Upper lobe of right lung (tissue), 1 donor: ENCODE results near the gene ELAC2. TPM values are rescaled to one million over a fixed set of nuclear protein-coding genes. Genes with fewer than 3 reads are reported as not detected.
A peak's percentile ranks its signal among the peaks of the same experiment; 100 is the strongest.

ENCODE experiments used
- ATAC-seq: fragments of 200-7000 bp; cut with Tn5 transposase; one replicate; pipeline ENCODE4 v1.9.1; 2020; ENCODE audit warnings: mild to moderate bottlenecking, moderate library complexity
- DNase-seq: peaks from one replicate; pipeline ENCODE4 v3.0.0-alpha.2; 2020
- H3K27ac ChIP-seq: fragments of 200-600 bp; one replicate; pipeline ENCODE4 v1.8.0; 2022
- H3K27me3 ChIP-seq: fragments of 200-600 bp; one replicate; pipeline ENCODE4 v1.8.0; 2022; ENCODE audit warnings: mild to moderate bottlenecking
- H3K36me3 ChIP-seq: fragments of 200-600 bp; one replicate; pipeline ENCODE4 v1.8.0; 2022
- H3K4me1 ChIP-seq: fragments of 200-600 bp; one replicate; pipeline ENCODE4 v1.8.0; 2022
- H3K4me3 ChIP-seq: fragments of 200-600 bp; one replicate; pipeline ENCODE4 v1.8.0; 2022; ENCODE audit warnings: mild to moderate bottlenecking
- H3K9me3 ChIP-seq: fragments of 200-600 bp; one replicate; pipeline ENCODE4 v1.8.0; 2022
- intact Hi-C: fragments of 100-400 bp; cut with DNase I; formaldehyde crosslinking; loops from one replicate; pipeline ENCODE4 v1.11.0; 2022
- total RNA-seq: library from RNA; stranded (reverse); fragmentation: NEBNext Ultra II Directional; extraction: Animal tissue kit (Norgen Biotek cat#: 25700); gene quantifications from one replicate; pipeline ENCODE4 v1.2.1, GENCODE V29; 2021
- TF ChIP-seq, protein P1 (sequence below): fragments of 200-600 bp; IDR thresholded peaks from one replicate; pipeline ENCODE4 v1.8.0; 2022; ENCODE audit warnings: antibody characterized with exemption
- donor health status: DM: no; HTN: yes; CAD: no; lungs with severe emphysema.

The ELAC2 gene
- total RNA-seq, 1 donor from 2014 or later = 35.3 TPM

DNA sequence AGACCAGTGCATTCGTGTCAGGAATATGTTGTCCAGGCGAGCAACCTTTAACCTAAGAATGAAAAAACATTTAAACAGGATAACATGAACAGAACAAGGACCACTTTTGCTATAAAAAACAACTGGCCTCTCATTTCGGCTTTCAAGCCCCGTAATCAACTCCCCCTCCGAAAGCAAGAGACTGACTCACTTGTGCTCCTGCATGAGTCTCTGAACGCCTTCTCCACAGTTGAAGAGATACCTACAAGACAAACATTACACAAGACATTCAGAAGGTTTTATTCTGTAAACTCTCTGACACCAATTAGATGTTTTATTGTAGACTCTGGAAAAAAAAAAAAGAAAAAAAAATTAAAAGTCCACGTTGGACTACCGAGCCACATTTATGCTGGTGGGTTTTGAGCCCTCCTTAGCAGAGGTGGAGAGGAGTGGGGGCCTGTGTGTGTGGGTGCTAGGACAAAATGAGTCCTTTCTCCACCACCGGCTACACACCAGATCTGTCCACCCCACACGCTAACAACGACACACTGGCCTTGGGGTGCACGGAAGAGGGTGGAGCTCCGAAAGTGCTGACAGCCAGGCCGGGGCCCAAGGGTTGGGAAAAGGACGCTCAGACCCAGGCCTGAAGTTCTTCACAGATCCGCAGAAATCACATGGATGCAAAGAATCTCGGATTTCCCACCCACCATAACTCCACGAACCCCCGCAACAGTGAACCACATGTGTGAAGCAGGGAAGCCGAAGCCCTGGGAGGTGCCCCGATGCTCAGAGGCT is 759 bp downstream of the ELAC2 start:
- H3K4me3 ChIP-seq = peak overlapping the region; percentile 91
- H3K36me3 ChIP-seq = peaks cover 43% of the 10 kb centered on the region
- no peaks in the 10 kb centered on the region for H3K9me3 ChIP-seq
- H3K27ac ChIP-seq = peak overlapping the region; percentile 86
- intact Hi-C loops = no loop called here
- no peaks in the 10 kb centered on the region for H3K27me3 ChIP-seq
- H3K4me1 ChIP-seq = peaks cover 12% of the 10 kb centered on the region
- DNase-seq (no peak), ATAC-seq (peak; percentile 34)
- TF ChIP-seq, protein P1, sequence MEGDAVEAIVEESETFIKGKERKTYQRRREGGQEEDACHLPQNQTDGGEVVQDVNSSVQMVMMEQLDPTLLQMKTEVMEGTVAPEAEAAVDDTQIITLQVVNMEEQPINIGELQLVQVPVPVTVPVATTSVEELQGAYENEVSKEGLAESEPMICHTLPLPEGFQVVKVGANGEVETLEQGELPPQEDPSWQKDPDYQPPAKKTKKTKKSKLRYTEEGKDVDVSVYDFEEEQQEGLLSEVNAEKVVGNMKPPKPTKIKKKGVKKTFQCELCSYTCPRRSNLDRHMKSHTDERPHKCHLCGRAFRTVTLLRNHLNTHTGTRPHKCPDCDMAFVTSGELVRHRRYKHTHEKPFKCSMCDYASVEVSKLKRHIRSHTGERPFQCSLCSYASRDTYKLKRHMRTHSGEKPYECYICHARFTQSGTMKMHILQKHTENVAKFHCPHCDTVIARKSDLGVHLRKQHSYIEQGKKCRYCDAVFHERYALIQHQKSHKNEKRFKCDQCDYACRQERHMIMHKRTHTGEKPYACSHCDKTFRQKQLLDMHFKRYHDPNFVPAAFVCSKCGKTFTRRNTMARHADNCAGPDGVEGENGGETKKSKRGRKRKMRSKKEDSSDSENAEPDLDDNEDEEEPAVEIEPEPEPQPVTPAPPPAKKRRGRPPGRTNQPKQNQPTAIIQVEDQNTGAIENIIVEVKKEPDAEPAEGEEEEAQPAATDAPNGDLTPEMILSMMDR = no peak

DNA sequence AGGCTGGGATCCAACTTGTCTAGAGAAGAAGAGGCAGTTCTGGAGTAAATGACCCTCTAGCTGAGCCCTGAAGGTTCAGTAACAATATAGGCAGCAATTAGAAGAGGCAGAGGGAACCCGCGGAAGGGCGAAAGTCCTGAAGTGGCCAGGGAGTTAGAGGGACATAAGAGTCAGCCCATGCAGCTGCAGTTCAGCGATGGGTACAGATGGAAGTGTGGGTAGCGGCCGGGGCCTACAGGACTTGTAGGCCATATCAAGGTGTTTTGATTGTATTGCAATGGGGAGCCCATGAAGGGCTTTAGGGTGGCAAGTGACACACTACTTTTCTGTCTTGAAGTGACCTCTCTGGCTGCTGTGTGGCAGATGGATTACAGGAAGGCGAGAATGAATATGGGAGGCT is 3.0 kb downstream of the ELAC2 start:
- TF ChIP-seq, protein P1 = no peak
- Histone ChIP-seq H3K4me3 (no peak overlapping the region), H3K27me3 (no peaks in the 10 kb centered on the region), H3K4me1 (peaks cover 12% of the 10 kb centered on the region), H3K27ac (no peak overlapping the region), H3K9me3 (no peaks in the 10 kb centered on the region), H3K36me3 (peaks cover 65% of the 10 kb centered on the region)
- ATAC-seq = no peak
- DNase-seq = no peak
- intact Hi-C loops = no loop called here

DNA sequence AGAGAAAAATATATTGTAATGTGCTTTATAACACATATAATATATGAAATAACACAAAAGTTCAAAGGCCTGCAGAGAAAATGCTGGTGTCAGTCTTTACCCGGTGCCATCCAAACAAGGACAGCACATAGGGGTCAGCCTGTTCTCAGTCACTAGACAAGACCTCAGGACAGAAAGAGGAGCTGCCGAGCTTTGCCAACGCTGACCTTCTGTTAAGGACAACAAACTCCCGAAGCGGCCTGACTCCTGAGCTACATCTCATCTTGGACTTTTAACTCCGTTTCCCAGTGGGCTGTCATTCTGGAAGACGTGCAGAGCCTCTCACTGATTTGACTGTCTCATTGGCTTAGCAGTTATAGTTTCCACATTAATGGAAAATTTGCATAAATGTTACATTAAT is 6.9 kb downstream of the ELAC2 start:
- Histone ChIP-seq H3K27ac (no peak overlapping the region), H3K27me3 (no peaks in the 10 kb centered on the region), H3K4me1 (peaks cover 1% of the 10 kb centered on the region), H3K36me3 (peaks cover 100% of the 10 kb centered on the region), H3K4me3 (no peak overlapping the region), H3K9me3 (no peaks in the 10 kb centered on the region)
- TF ChIP-seq, protein P1 = no peak
- no peak for DNase-seq
- no peak for ATAC-seq
- intact Hi-C loops = no loop called here

DNA sequence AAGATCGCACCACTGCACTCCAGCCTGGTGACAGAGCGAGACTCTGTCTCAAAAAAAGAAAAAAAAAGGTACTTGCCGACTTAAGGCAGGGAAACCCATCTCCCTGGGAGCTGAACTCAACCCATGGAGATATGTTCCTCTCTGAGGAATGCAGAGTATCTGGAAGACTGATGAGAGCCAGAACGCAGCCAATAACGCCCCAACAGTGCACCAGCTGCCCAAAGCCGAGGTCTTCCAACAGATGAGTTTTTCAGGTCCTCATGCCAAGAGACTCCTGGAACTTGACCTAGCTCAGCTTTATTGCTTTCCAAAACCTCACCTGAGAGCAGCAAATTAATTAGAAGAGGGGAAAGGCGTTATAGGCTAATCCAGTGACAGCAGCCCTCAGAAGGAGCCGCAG is 9.4 kb downstream of the ELAC2 start:
- Histone ChIP-seq H3K9me3 (no peaks in the 10 kb centered on the region), H3K4me1 (no peaks in the 10 kb centered on the region), H3K27ac (no peak overlapping the region), H3K36me3 (peaks cover 100% of the 10 kb centered on the region), H3K27me3 (no peaks in the 10 kb centered on the region), H3K4me3 (no peak overlapping the region)
- intact Hi-C loops = no loop called here
- TF ChIP-seq, protein P1 = no peak
- DNase-seq = no peak
- ATAC-seq = no peak

DNA sequence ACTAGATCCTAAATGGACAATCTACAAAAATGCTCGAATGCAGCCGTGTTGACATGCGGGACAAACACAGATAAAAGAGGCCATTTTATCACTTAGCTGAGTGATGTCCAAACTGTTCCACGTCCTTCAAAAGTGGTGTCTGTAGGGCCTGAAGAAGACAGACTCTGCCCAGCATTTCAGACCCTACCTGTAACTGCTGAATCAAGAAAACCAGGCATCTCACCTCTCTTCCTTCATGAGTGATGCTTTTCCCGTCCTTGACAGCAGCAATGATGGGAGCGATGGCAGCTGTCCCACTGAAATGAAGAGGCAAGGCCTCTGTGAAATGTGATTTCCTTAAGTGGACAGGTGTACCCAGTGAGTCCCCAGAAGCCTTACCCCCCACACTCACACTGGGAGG is 12.3 kb downstream of the ELAC2 start:
- Histone ChIP-seq H3K4me1 (no peaks in the 10 kb centered on the region), H3K4me3 (no peak overlapping the region), H3K9me3 (no peaks in the 10 kb centered on the region), H3K27ac (no peak overlapping the region), H3K36me3 (peaks cover 99% of the 10 kb centered on the region), H3K27me3 (no peaks in the 10 kb centered on the region)
- no peak for ATAC-seq
- TF ChIP-seq, protein P1 = no peak
- DNase-seq = no peak
- intact Hi-C loops = no loop called here
